Keratinocyte (primary cell): ENCODE data around the gene SNAPC4. TPM values are rescaled to one million over a fixed set of nuclear protein-coding genes. Genes with fewer than 3 reads are reported as not detected.

Experiments
- DNase-seq: peaks from one replicate; pipeline ENCODE4 v3.0.0-alpha.2; 2011; ENCODE audit warnings: low read depth, missing footprints, low spot score
- FAIRE-seq: peaks from 2 replicates; lab custom pipeline; 2011; peaks lifted over from hg19 to GRCh38; lab: Jason Lieb, UNC
- H2AFZ ChIP-seq: 2 replicates; pipeline ENCODE4 v1.6.0; 2012; ENCODE audit warnings: low read length, control low read depth, inconsistent platforms; ENCODE audit not compliant: control insufficient read depth
- H3K27ac ChIP-seq: 2 replicates; pipeline ENCODE4 v1.5.1; 2011; ENCODE audit warnings: low read length; ENCODE audit not compliant: control insufficient read depth, insufficient read depth
- H3K27me3 ChIP-seq: 3 replicates; pipeline ENCODE4 v1.6.0; 2011; ENCODE audit warnings: low read length; ENCODE audit not compliant: control insufficient read depth, insufficient read depth; ENCODE audit errors: extremely low read depth
- H3K36me3 ChIP-seq, 2 experiments: 2 replicates in 1 of 2; 3 replicates in 1 of 2; pipeline ENCODE4 v1.5.1; 2011; ENCODE audit warnings: low read length in 2 of 2, mild to moderate bottlenecking in 1 of 2; ENCODE audit not compliant: control insufficient read depth in 2 of 2, insufficient read depth in 2 of 2; ENCODE audit errors: extremely low read depth in 1 of 2
- H3K4me1 ChIP-seq: 3 replicates; pipeline ENCODE4 v1.5.1; 2011; ENCODE audit warnings: low read length; ENCODE audit not compliant: control insufficient read depth, insufficient read depth; ENCODE audit errors: extremely low read depth
- H3K4me2 ChIP-seq: 3 replicates; pipeline ENCODE4 v1.6.0; 2011; ENCODE audit warnings: low read depth, low read length; ENCODE audit not compliant: control insufficient read depth, insufficient read depth; ENCODE audit errors: extremely low read depth
- H3K4me3 ChIP-seq, 3 experiments: fragments of 200-600 bp in 1 of 3; sonication (generic) in 1 of 3; 2 replicates in 2 of 3; 3 replicates in 1 of 3; pipeline ENCODE4 v1.5.1; 2011 to 2016; ENCODE audit warnings: low read length in 3 of 3, mild to moderate bottlenecking in 3 of 3, control low read depth in 2 of 3, inconsistent platforms in 1 of 3, low read depth in 1 of 3, mixed read lengths in 1 of 3, mixed run types in 1 of 3, moderate library complexity in 1 of 3; ENCODE audit not compliant: control insufficient read depth in 2 of 3, insufficient read depth in 2 of 3; ENCODE audit errors: extremely low read depth in 1 of 3
- H3K79me2 ChIP-seq: 2 replicates; pipeline ENCODE4 v1.6.0; 2012; ENCODE audit warnings: low read length; ENCODE audit not compliant: control insufficient read depth, insufficient read depth
- H3K9ac ChIP-seq: 3 replicates; pipeline ENCODE4 v1.6.0; 2011; ENCODE audit warnings: low read length; ENCODE audit not compliant: control insufficient read depth, insufficient read depth; ENCODE audit errors: extremely low read depth
- H3K9me1 ChIP-seq: 3 replicates; pipeline ENCODE4 v1.6.0; 2011; ENCODE audit warnings: low read length; ENCODE audit not compliant: control insufficient read depth, insufficient read depth; ENCODE audit errors: extremely low read depth
- H3K9me3 ChIP-seq: 2 replicates; pipeline ENCODE4 v1.5.1; 2012; ENCODE audit warnings: low read depth, low read length; ENCODE audit not compliant: control insufficient read depth
- H4K20me1 ChIP-seq: 3 replicates; pipeline ENCODE4 v1.6.0; 2011; ENCODE audit warnings: low read length; ENCODE audit not compliant: control insufficient read depth, insufficient read depth; ENCODE audit errors: extremely low read depth
- CTCF ChIP-seq, 3 experiments: IDR thresholded peaks in 1 of 3; conservative IDR thresholded peaks in 1 of 3; optimal IDR thresholded peaks in 1 of 3; 2 replicates in 2 of 3; 3 replicates in 1 of 3; pipeline versions ENCODE3 to v1.5.1; 2011; ENCODE audit warnings: low read length in 3 of 3, mild to moderate bottlenecking in 3 of 3, moderate library complexity in 2 of 3, control low read depth in 1 of 3, inconsistent platforms in 1 of 3; ENCODE audit not compliant: insufficient read depth in 2 of 3; ENCODE audit errors: extremely low read depth in 1 of 3
- EZH2 ChIP-seq: IDR thresholded peaks from one replicate; pipeline ENCODE4 v1.6.1; 2012; ENCODE audit warnings: inconsistent platforms, mild to moderate bottlenecking, low read length, moderate library complexity
- dilution Hi-C: fragments of 300-500 bp; cut with MboI; formaldehyde crosslinking; loops from one replicate; pipeline ENCODE4 v1.7.0; 2020; ENCODE audit warnings: low sequenced_read_pairs; ENCODE audit not compliant: extremely low pct_ligation_motif_present
- polyA plus RNA-seq, 5 experiments: library from polyadenylated mRNA; depleted of rRNA in 3 of 5; stranded (reverse) in 3 of 5; stranded (forward) in 1 of 5; unstranded in 1 of 5; fragments of >200 nt; gene quantifications; 1 replicate in 1 of 5; 2 replicates in 3 of 5; 3 replicates in 1 of 5; pipeline versions ENCODE4 v1.2.1 to v1.2.3, GENCODE V29; 2011 to 2012; ENCODE audit warnings: missing spikeins in 2 of 5, low read depth in 1 of 5, low replicate concordance in 1 of 5

Gene SNAPC4
- polyA plus RNA-seq, 1 donor (not counting 4 experiments of a cell fraction or from before 2014, with no cell fraction given), result 3.6 TPM

GRCh38 chr9:136411378-136411777 is 11.4 kb upstream of the SNAPC4 start:
- H2AFZ ChIP-seq, result no peak overlapping the region
- H3K4me2 ChIP-seq, result peak overlapping the region; percentile 92
- FAIRE-seq, result no peak

GRCh38 chr9:136410500-136411287 is 10.7 kb upstream of the SNAPC4 start, which contains the start of the genes ENTR1 and PMPCA:
Gene ENTR1, minus strand, starts transcription at chr9:136410614. Its CDS starts 217 bp downstream, at chr9:136410397.
Gene PMPCA, plus strand, starts transcription at chr9:136410658. Its CDS starts 11 bp downstream, at chr9:136410669.
- peaks cover 11% of the 10 kb centered on the region for H4K20me1 ChIP-seq
- DNase-seq (peak; percentile 40), FAIRE-seq (no peak)
- H3K9me3 ChIP-seq, result no peaks in the 10 kb centered on the region
- peak within 1 kb of the TSS; percentile 58 for H2AFZ ChIP-seq
- H3K27ac ChIP-seq, result peak within 1 kb of the TSS; percentile 82
- H3K9me1 ChIP-seq, result no peaks in the 10 kb centered on the region
- no peaks in the 10 kb centered on the region for H3K27me3 ChIP-seq
- peak within 1 kb of the TSS; percentile 92 for H3K4me2 ChIP-seq
- TF ChIP-seq EZH2, result no peak
- no peak for TF ChIP-seq CTCF (optimal IDR thresholded peaks at IDR 0.05 in 1 of 3, IDR thresholded peaks at IDR 0.05 in 1 of 3, conservative IDR thresholded peaks at IDR 0.05 in 1 of 3; ENCODE audit: extremely low read depth in 1 of 3, insufficient read depth in 2 of 3, low read length in 3 of 3)
- dilution Hi-C loops, result no loop called here
- peak within 1 kb of the TSS; percentile 84 to 96 (median 95) for H3K4me3 ChIP-seq
- peaks cover 25% of the 10 kb centered on the region for H3K4me1 ChIP-seq
- peaks cover 55% of the 10 kb centered on the region for H3K79me2 ChIP-seq
- peak within 1 kb of the TSS; percentile 97 for H3K9ac ChIP-seq
- H3K36me3 ChIP-seq, result peaks cover 37% of the 10 kb centered on the region in 2 experiments

More at GRCh38 chr9:136411378-136411777, 11.4 kb upstream of the SNAPC4 start:
- H3K9me3 ChIP-seq, result no peaks in the 10 kb centered on the region
- TF ChIP-seq CTCF (optimal IDR thresholded peaks at IDR 0.05 in 1 of 3, IDR thresholded peaks at IDR 0.05 in 1 of 3, conservative IDR thresholded peaks at IDR 0.05 in 1 of 3; ENCODE audit: extremely low read depth in 1 of 3, insufficient read depth in 2 of 3, low read length in 3 of 3) (no peak), EZH2 (no peak)
- peak overlapping the region; percentile 82 for H3K27ac ChIP-seq
- peaks cover 55% of the 10 kb centered on the region for H3K79me2 ChIP-seq
- H4K20me1 ChIP-seq, result peaks cover 11% of the 10 kb centered on the region
- H3K9me1 ChIP-seq, result no peaks in the 10 kb centered on the region
- H3K27me3 ChIP-seq, result no peaks in the 10 kb centered on the region
- peak overlapping the region; percentile 78 to 96 (median 95) for H3K4me3 ChIP-seq
- no peak for DNase-seq
- peak overlapping the region; percentile 97 for H3K9ac ChIP-seq
- H3K36me3 ChIP-seq, result peaks cover 36 to 43% of the 10 kb centered on the region in 2 experiments
- dilution Hi-C loops, result no loop called here
- peaks cover 25% of the 10 kb centered on the region for H3K4me1 ChIP-seq
